Measurements from ENCODE around the gene SLC9A9. TPM values are rescaled to one million over a fixed set of nuclear protein-coding genes. Genes with fewer than 3 reads are reported as not detected.

SLC9A9 gene
- total and polyA plus RNA-seq, 9 of the 15 experiments (the other 6 are each of a cell fraction or from before 2014, with no cell fraction given), result 0.03 to 0.13 TPM; not detected in 7

- no peak for TF ChIP-seq KDM1A (IDR thresholded peaks at IDR 0.05)
- no peak for TF ChIP-seq ZFP1 (CRISPR knock-in tag; IDR thresholded peaks at IDR 0.05)
- no peak for TF ChIP-seq STAT5B (CRISPR knock-in tag; IDR thresholded peaks at IDR 0.05)
- TF ChIP-seq E2F8 (IDR thresholded peaks at IDR 0.05; ENCODE audit: low read depth, partially characterized antibody), result no peak
- TF ChIP-seq HNRNPUL1 (IDR thresholded peaks at IDR 0.05; ENCODE audit: low read length), result no peak
- no peak for TF ChIP-seq ATF7 (IDR thresholded peaks at IDR 0.05)
- TF ChIP-seq KAT2B (IDR thresholded peaks at IDR 0.05; ENCODE audit: low read depth, low read length), result no peak
- TF ChIP-seq ZNF668 (CRISPR knock-in tag; IDR thresholded peaks at IDR 0.05), result no peak
Measured at GRCh38 chr3:143634991-143635390, 213.3 kb downstream of the SLC9A9 start (continued).

- H3K9me3 ChIP-seq (replicated peaks; ENCODE audit: control insufficient read depth, insufficient read depth, low read depth, low read length), result no peaks in the 10 kb centered on the region
- H3K27me3 ChIP-seq (ENCODE audit: control insufficient read depth in 2 of 2, insufficient read depth in 2 of 2, low read length in 2 of 2), result no peaks in the 10 kb centered on the region
- in situ Hi-C loops (cut with MboI), result no loop called here
- H3K4me1 ChIP-seq (replicated peaks in 1 of 2; ENCODE audit: control insufficient read depth in 2 of 2, insufficient read depth in 2 of 2, low read length in 2 of 2), result no peaks in the 10 kb centered on the region
- no peak overlapping the region for H3K4me2 ChIP-seq (ENCODE audit: insufficient read depth, low read length)
- no peak overlapping the region for H3K9ac ChIP-seq (ENCODE audit: insufficient read depth in 1 of 2, low read depth in 2 of 2, low read length in 2 of 2)
- ATAC-seq (no peak), FAIRE-seq (no peak), DNase-seq (ENCODE audit: extremely low read depth in 1 of 4, low spot score in 3 of 4) (no peak)
- H4K20me1 ChIP-seq (replicated peaks; ENCODE audit: control insufficient read depth, insufficient read depth, low read length), result no peaks in the 10 kb centered on the region
- H3K4me3 ChIP-seq, result no peak overlapping the region
- no peaks in the 10 kb centered on the region for H3K36me3 ChIP-seq (ENCODE audit: control insufficient read depth, insufficient read depth, low read length)
- BruUV-seq (replicated peaks), result no TSS peak
- H3K27ac ChIP-seq (ENCODE audit: extremely low read depth, low read depth, low read length), result no peak overlapping the region
- no peaks in the 10 kb centered on the region for H3K79me2 ChIP-seq (ENCODE audit: control insufficient read depth, insufficient read depth, low read length)
- CTCF ChIA-PET (ENCODE audit: low intra/inter-chr PET ratio), result no interaction called here
- POLR2A ChIA-PET, result no interaction called here
- intact Hi-C loops (cut with micrococcal nuclease), result no loop called here
- no peaks in the 10 kb centered on the region for H3K9me1 ChIP-seq (ENCODE audit: control insufficient read depth, insufficient read depth, low read length)
- no peak overlapping the region for H2AFZ ChIP-seq (ENCODE audit: low read depth, low read length)
- TF ChIP-seq VEZF1 (CRISPR knock-in tag; IDR thresholded peaks at IDR 0.05) (no peak), ZNF639 (CRISPR knock-in tag; conservative IDR thresholded peaks at IDR 0.05 in 1 of 2, IDR thresholded peaks at IDR 0.05 in 1 of 2) (no peak), SMC3 (conservative IDR thresholded peaks at IDR 0.05; ENCODE audit: insufficient read depth, low read depth, low read length) (no peak), NCOR1 (IDR thresholded peaks at IDR 0.05) (no peak), ZNF408 (CRISPR knock-in tag; IDR thresholded peaks at IDR 0.05; ENCODE audit: low read depth) (no peak)
Measured at GRCh38 chr3:143634427-143634826, 213.8 kb downstream of the SLC9A9 start.
